Right cardiac atrium (tissue), 5 donors: Measurements from ENCODE around the gene ARL8B. TPM values are rescaled to one million over a fixed set of nuclear protein-coding genes. Genes with fewer than 3 reads are reported as not detected.

Source experiments
- ATAC-seq, 2 donors: fragments of 200-7000 bp; cut with Tn5 transposase; one replicate each; pipeline versions ENCODE4 v1.8.0 to v1.9.1; 2020; ENCODE audit warnings: moderate library complexity in 2 of 2, mild to moderate bottlenecking in 1 of 2
- DNase-seq, 3 donors: peaks; one replicate each; pipeline ENCODE4 v3.0.0-alpha.2; 2020
- H3K27ac ChIP-seq: one replicate; pipeline ENCODE4 v1.5.1; 2013; ENCODE audit warnings: mild to moderate bottlenecking, low read length, control low read depth, moderate library complexity
- H3K27me3 ChIP-seq: one replicate; pipeline ENCODE4 v1.6.1; 2013; ENCODE audit not compliant: control insufficient read depth, insufficient read depth
- H3K4me1 ChIP-seq: one replicate; pipeline ENCODE4 v1.6.1; 2013; ENCODE audit warnings: low read length; ENCODE audit not compliant: control insufficient read depth, insufficient read depth
- H3K4me3 ChIP-seq: one replicate; pipeline ENCODE4 v1.5.1; 2013; ENCODE audit warnings: low read length, control low read depth
- H3K9me3 ChIP-seq: one replicate; pipeline ENCODE4 v1.6.1; 2013; ENCODE audit warnings: low read length; ENCODE audit not compliant: control insufficient read depth
- WGBS: extraction: QIAGEN DNeasy Blood & Tissue Kit; methylation state at CpG from one replicate; pipeline ENCODE4 v1.1.7; 2013; 5-methylcytosine and 5-hydroxymethylcytosine counted together
- intact Hi-C, 4 donors: fragments of 100-400 bp; cut with DNase I; formaldehyde crosslinking; loops; one replicate each; pipeline versions ENCODE4 v1.11.0 to v1.14.0; 2022 to 2023
- polyA plus RNA-seq: library from polyadenylated mRNA; stranded (reverse); fragments of 200-250 nt; gene quantifications from one replicate; pipeline ENCODE4 v1.2.3, GENCODE V29; 2013
- total RNA-seq, 4 donors: library from RNA; stranded (reverse); fragmentation: NEBNext Ultra II Directional; extraction: Animal tissue kit (Norgen Biotek cat#: 25700); gene quantifications; one replicate each; pipeline ENCODE4 v1.2.1, GENCODE V29; 2021
- donor health status: healthy with polysubstance abuse.
- donor health status: DM: no; HTN: yes; CAD: no.
- donor health status: DM: no; HTN: no; CAD: no.
- donor health status: DM: no; HTN: yes; CAD: no; lungs with severe emphysema.
- donor health status: DM: yes; HTN: yes; CAD: no.

Gene ARL8B
- total and polyA plus RNA-seq, 5 donors, result 49.1 to 67.8 (median 59.9) TPM

GRCh38 chr3:5186858-5187155 lies 64.7 kb downstream of the ARL8B start:
- no peaks in the 10 kb centered on the region for H3K9me3 ChIP-seq
- WGBS, result 2% methylated on average over 8 of the region's 8 CpGs
- peak overlapping the region; percentile 85 for H3K27ac ChIP-seq
- no peak for DNase-seq
- intact Hi-C loops, result loop anchor here in 3 of 4 donors (5.0 to 10.0 kb wide), 4 partner anchors 52 to 462 kb away; partner anchors contain the start of gene ARL8B (in 2 of the 3)
- H3K27me3 ChIP-seq, result no peaks in the 10 kb centered on the region
- H3K4me3 ChIP-seq, result peak overlapping the region; percentile 53
- H3K4me1 ChIP-seq, result peaks cover 5% of the 10 kb centered on the region
- no peak for ATAC-seq

DNA sequence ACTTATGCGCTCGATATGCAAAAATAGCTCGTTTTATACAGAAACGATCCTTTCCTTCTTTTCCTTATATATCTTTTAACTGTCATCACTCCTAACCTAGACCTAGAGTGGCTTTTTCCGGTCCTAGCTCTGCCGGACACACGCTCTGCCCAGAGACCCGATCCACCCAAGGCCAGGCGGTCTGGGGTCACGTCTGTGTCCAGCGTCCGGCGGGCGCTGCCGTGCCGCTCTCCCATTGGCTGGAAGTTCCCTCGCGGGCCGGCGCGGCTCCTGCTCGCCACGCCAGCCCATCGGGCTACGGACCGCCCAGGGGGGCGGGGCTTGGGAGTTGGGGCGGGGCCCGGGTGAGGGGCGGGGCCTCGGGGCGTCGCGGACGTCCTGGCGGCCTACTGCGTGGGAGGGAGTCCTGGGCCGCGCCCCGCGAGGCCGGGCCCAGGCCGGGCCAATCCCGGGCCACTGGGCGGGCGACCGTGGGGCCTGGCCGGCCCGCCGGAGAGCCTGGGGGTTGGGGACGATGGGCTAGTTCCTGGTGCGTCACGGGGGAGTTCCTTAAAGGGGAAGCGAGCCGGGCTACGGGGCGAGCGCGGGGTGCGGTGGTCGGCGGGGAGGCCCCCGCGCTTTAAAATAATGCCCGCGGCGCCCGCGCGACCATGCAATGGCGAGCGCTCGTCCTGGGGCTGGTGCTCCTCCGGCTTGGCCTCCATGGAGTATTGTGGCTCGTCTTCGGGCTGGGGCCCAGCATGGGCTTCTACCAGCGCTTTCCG lies 65.2 kb downstream of the ARL8B start, which contains the start of gene EDEM1:
EDEM1 (plus strand) TSS at position 552 of the 764 bp plus-strand sequence; CDS start at position 651, 99 bp downstream.
- under 1% methylated on average over 78 of the region's 78 CpGs for WGBS
- intact Hi-C loops, result loop anchor here in 3 of 4 donors (5.0 to 10.0 kb wide), 4 partner anchors 53 to 463 kb away; partner anchors contain the start of gene ARL8B (in 2 of the 3)
- Histone ChIP-seq H3K27me3 (no peaks in the 10 kb centered on the region), H3K4me1 (peaks cover 5% of the 10 kb centered on the region), H3K4me3 (peak within 1 kb of the TSS; percentile 97), H3K9me3 (no peaks in the 10 kb centered on the region), H3K27ac (peak within 1 kb of the TSS; percentile 98)
- DNase-seq, result peak; percentile 95 to 98 (median 98)
- peak; percentile 98 to 99 for ATAC-seq

- H3K9me3 ChIP-seq, result no peaks in the 10 kb centered on the region
- no peaks in the 10 kb centered on the region for H3K27me3 ChIP-seq
- peak overlapping the region; percentile 98 for H3K27ac ChIP-seq
- intact Hi-C loops, result loop anchor here in 3 of 4 donors (5.0 to 10.0 kb wide), 4 partner anchors 53 to 463 kb away; partner anchors contain the start of gene ARL8B (in 2 of the 3)
- H3K4me3 ChIP-seq, result peak overlapping the region; percentile 97
- under 1% methylated on average over 66 of the region's 66 CpGs for WGBS
- DNase-seq, result peak; percentile 65 to 81 (median 81)
- peak; percentile 48 to 54 for ATAC-seq
- peaks cover 6% of the 10 kb centered on the region for H3K4me1 ChIP-seq
Observed at GRCh38 chr3:5187920-5188418, 65.9 kb downstream of the ARL8B start.

DNA sequence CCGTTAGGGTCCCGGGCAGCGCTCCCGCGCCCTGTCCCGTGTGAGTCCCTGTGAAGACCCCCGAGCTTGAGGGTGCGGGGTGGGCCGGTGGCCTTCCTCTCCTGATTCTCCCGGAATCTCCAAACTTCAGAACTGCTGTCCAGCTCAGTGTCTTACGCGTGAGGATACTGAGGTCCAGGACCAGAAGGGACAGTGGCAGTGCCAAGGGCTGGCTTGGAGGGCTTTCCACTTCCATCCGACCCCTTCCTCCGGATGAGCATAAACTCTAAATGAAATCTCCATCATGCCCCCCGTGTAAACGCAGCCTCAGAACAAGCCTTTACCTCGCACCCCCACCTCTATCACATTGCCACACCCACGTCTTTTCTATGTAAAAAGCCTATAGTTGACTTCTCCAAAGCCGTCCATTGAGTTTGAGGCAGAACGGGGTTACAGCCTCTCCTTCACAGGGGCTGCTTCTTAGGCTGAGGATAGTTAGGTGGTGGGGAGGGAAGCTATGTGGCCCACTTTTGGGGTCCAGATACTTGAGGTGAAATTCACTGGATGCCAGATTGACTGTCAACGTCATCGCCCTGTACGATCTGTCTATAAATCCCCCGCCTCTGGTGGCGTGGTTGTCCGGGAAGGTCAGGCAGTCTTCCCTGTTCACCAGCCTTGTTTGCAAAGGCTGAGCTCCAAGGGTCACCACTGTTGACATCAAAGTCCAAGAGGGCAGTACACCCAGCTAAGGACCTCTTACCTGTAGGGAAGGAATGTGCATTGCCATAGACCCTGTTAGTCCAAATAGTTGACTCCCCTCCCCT lies 66.5 kb downstream of the ARL8B start:
- ATAC-seq, result no peak
- Histone ChIP-seq H3K27ac (peak overlapping the region; percentile 98), H3K4me1 (peaks cover 7% of the 10 kb centered on the region), H3K27me3 (no peaks in the 10 kb centered on the region), H3K4me3 (peak overlapping the region; percentile 97), H3K9me3 (no peaks in the 10 kb centered on the region)
- WGBS, result 8% methylated on average over 26 of the region's 26 CpGs
- DNase-seq, result no peak
- intact Hi-C loops, result loop anchor here in 3 of 4 donors (5.0 to 10.0 kb wide), 4 partner anchors 54 to 464 kb away; partner anchors contain the start of gene ARL8B (in 2 of the 3)

DNA sequence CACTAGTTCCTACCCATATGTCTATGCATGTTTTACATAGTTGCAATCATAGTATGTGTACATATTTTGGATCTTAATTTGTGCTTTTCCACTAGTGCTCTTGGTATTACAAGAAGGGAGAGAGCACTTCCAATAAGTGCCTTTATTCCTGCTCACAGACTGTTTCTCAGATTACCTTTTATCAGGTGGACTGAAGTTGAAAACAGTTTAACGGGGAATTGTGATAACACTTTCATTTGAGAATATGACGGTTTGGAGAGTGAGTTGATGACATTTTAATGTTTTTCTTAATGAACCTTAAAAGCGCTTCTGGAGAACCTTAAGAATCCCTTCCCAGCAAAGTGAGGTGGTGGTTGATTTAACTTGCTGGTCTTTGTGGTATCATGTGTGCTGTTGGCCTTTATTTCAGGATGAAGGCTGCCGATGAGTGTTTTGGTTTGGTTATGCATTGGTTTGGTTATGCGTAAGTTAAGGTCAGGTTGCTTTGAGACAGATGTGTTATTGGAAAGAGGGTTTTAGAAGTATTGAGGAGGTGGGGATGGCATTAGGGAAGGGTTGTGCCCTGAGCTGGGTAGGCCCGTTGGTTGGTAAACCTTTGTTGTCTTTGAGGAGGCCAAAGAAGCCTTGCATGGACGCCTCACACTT lies 68.2 kb downstream of the ARL8B start:
- H3K4me1 ChIP-seq, result peaks cover 10% of the 10 kb centered on the region
- H3K27ac ChIP-seq, result no peak overlapping the region
- H3K27me3 ChIP-seq, result no peaks in the 10 kb centered on the region
- ATAC-seq (no peak), DNase-seq (no peak)
- no peaks in the 10 kb centered on the region for H3K9me3 ChIP-seq
- H3K4me3 ChIP-seq, result no peak overlapping the region
- intact Hi-C loops, result no loop called here
- WGBS, result 77% methylated on average over 7 of the region's 7 CpGs

- Histone ChIP-seq H3K4me3 (no peak overlapping the region), H3K27ac (no peak overlapping the region), H3K4me1 (peaks cover 7% of the 10 kb centered on the region), H3K9me3 (no peaks in the 10 kb centered on the region), H3K27me3 (no peaks in the 10 kb centered on the region)
- intact Hi-C loops, result no loop called here
- 83% methylated on average over 5 of the region's 5 CpGs for WGBS
- ATAC-seq (no peak), DNase-seq (no peak)
Observed at GRCh38 chr3:5191555-5192304, 69.6 kb downstream of the ARL8B start.

- DNase-seq, result no peak
- H3K27ac ChIP-seq, result no peak overlapping the region
- no peak for ATAC-seq
- H3K4me3 ChIP-seq, result no peak overlapping the region
- H3K4me1 ChIP-seq, result peaks cover 7% of the 10 kb centered on the region
- H3K27me3 ChIP-seq, result no peaks in the 10 kb centered on the region
- intact Hi-C loops, result no loop called here
- no peaks in the 10 kb centered on the region for H3K9me3 ChIP-seq
- WGBS, result 95% methylated on average over 3 of the region's 3 CpGs
Observed at GRCh38 chr3:5192571-5193365, 70.7 kb downstream of the ARL8B start.

GRCh38 chr3:5194341-5194740 lies 72.2 kb downstream of the ARL8B start:
- intact Hi-C loops, result no loop called here
- no peak overlapping the region for H3K4me3 ChIP-seq
- H3K27ac ChIP-seq, result no peak overlapping the region
- no peaks in the 10 kb centered on the region for H3K27me3 ChIP-seq
- 66% methylated on average over 2 of the region's 2 CpGs for WGBS
- H3K9me3 ChIP-seq, result no peaks in the 10 kb centered on the region
- DNase-seq (no peak), ATAC-seq (no peak)
- peaks cover 9% of the 10 kb centered on the region for H3K4me1 ChIP-seq

GRCh38 chr3:5194801-5195509 lies 72.9 kb downstream of the ARL8B start:
- DNase-seq, result no peak
- Histone ChIP-seq H3K4me3 (no peak overlapping the region), H3K9me3 (no peaks in the 10 kb centered on the region), H3K27me3 (no peaks in the 10 kb centered on the region), H3K27ac (no peak overlapping the region), H3K4me1 (peaks cover 9% of the 10 kb centered on the region)
- peak; percentile 36 to 80 for ATAC-seq
- 59% methylated on average over 2 of the region's 2 CpGs for WGBS
- intact Hi-C loops, result no loop called here
